OCI-LY3 (cell line): ENCODE data around the gene SLC27A2.
"Not testable (repeated sequence)": the region's sequence is repeated elsewhere in the genome, so short reads cannot be mapped to it uniquely, and the experiment has no call there.

Source experiments
- H2AFZ ChIP-seq: fragments of 200-600, 300-600 bp; shearing (Covaris generic); 2 replicates; pipeline ENCODE4 v1.6.0; 2014; ENCODE audit warnings: antibody characterized with exemption, low read depth, low read length
- H3K27ac ChIP-seq: fragments of 200-600, 300-600 bp; sonication (generic); 2 replicates; pipeline ENCODE4 v1.5.1; 2014; ENCODE audit warnings: mild to moderate bottlenecking, low read length, moderate library complexity, mixed read lengths
- H3K27me3 ChIP-seq: fragments of 200-600, 300-600 bp; sonication (generic); 2 replicates; pipeline ENCODE4 v1.6.1; 2014; ENCODE audit warnings: low read depth, low read length, mixed read lengths
- H3K36me3 ChIP-seq: fragments of 200-600, 300-600 bp; sonication (generic); replicated peaks from 2 replicates; pipeline ENCODE3; 2014; ENCODE audit warnings: low read depth, low read length, mixed read lengths
- H3K4me1 ChIP-seq: fragments of 300-600, 200-600 bp; sonication (generic); 2 replicates; pipeline ENCODE4 v1.6.1; 2014; ENCODE audit warnings: low read length, mixed read lengths
- H3K4me2 ChIP-seq: fragments of 200-600, 300-600 bp; sonication (generic); 2 replicates; pipeline ENCODE4 v1.6.1; 2014; ENCODE audit warnings: low read length, mixed read lengths
- H3K4me3 ChIP-seq: fragments of 300-600, 200-600 bp; sonication (generic); 2 replicates; pipeline ENCODE4 v1.5.1; 2014; ENCODE audit warnings: antibody characterized with exemption, mild to moderate bottlenecking, low read length, moderate library complexity
- H3K79me2 ChIP-seq: fragments of 300-600, 200-600 bp; shearing (Covaris generic); 2 replicates; pipeline ENCODE4 v1.6.1; 2014; ENCODE audit warnings: mild to moderate bottlenecking, low read length, mixed read lengths
- H3K9ac ChIP-seq: fragments of 300-600, 200-600 bp; shearing (Covaris generic); 2 replicates; pipeline ENCODE4 v1.6.0; 2014; ENCODE audit warnings: mild to moderate bottlenecking, low read length, moderate library complexity
- H3K9me3 ChIP-seq: fragments of 200-600, 300-600 bp; shearing (Covaris generic); 2 replicates; pipeline ENCODE4 v1.6.1; 2014; ENCODE audit warnings: low read length, mixed read lengths; ENCODE audit not compliant: insufficient read depth
- H4K20me1 ChIP-seq: fragments of 200-600, 300-600 bp; sonication (generic); 2 replicates; pipeline ENCODE4 v1.6.1; 2016; ENCODE audit warnings: low read length, mixed read lengths; ENCODE audit not compliant: insufficient read depth
- CTCF ChIP-seq: fragments of 200-600, 300-600 bp; sonication (generic); IDR thresholded peaks from 2 replicates; pipeline ENCODE4 v1.5.1; 2014; ENCODE audit warnings: antibody characterized with exemption, low read length, low read depth
- EZH2phosphoT487 ChIP-seq: fragments of 200-600 bp; shearing (Covaris generic); IDR thresholded peaks from 2 replicates; pipeline ENCODE4 v1.6.1; 2018; ENCODE audit warnings: antibody characterized with exemption, mixed run types, low read depth

SLC27A2 gene

GRCh38 chr15:50150349-50150748 lies 31.6 kb upstream of the SLC27A2 start:
- H3K27me3 ChIP-seq, result no peaks in the 10 kb centered on the region
- no peaks in the 10 kb centered on the region for H3K36me3 ChIP-seq
- no peaks in the 10 kb centered on the region for H4K20me1 ChIP-seq
- H3K4me3 ChIP-seq, result no peak overlapping the region
- H2AFZ ChIP-seq, result no peak overlapping the region
- H3K79me2 ChIP-seq, result no peaks in the 10 kb centered on the region
- no peaks in the 10 kb centered on the region for H3K4me1 ChIP-seq
- TF ChIP-seq EZH2phosphoT487 (no peak), CTCF (no peak)
- H3K4me2 ChIP-seq, result no peak overlapping the region
- no peak overlapping the region for H3K9ac ChIP-seq
- no peaks in the 10 kb centered on the region for H3K9me3 ChIP-seq
- no peak overlapping the region for H3K27ac ChIP-seq

GRCh38 chr15:50150851-50151250 lies 31.1 kb upstream of the SLC27A2 start:
- Histone ChIP-seq H3K27ac (no peak overlapping the region), H3K79me2 (no peaks in the 10 kb centered on the region), H3K27me3 (no peaks in the 10 kb centered on the region), H3K4me2 (no peak overlapping the region), H3K9ac (no peak overlapping the region), H3K36me3 (no peaks in the 10 kb centered on the region), H3K9me3 (no peaks in the 10 kb centered on the region), H3K4me3 (no peak overlapping the region), H2AFZ (no peak overlapping the region), H3K4me1 (no peaks in the 10 kb centered on the region), H4K20me1 (no peaks in the 10 kb centered on the region)
- TF ChIP-seq EZH2phosphoT487 (no peak), CTCF (no peak)

- Histone ChIP-seq H3K27me3 (no peaks in the 10 kb centered on the region), H4K20me1 (no peaks in the 10 kb centered on the region), H3K79me2 (no peaks in the 10 kb centered on the region), H2AFZ (no peak overlapping the region), H3K4me2 (no peak overlapping the region), H3K4me1 (no peaks in the 10 kb centered on the region), H3K27ac (no peak overlapping the region), H3K36me3 (no peaks in the 10 kb centered on the region), H3K4me3 (no peak overlapping the region), H3K9me3 (no peaks in the 10 kb centered on the region), H3K9ac (no peak overlapping the region)
- TF ChIP-seq EZH2phosphoT487 (no peak), CTCF (no peak)
Observed at GRCh38 chr15:50151476-50151875, 30.5 kb upstream of the SLC27A2 start.

GRCh38 chr15:50158236-50158635 lies 23.8 kb upstream of the SLC27A2 start:
- not testable (repeated sequence) for H3K27ac ChIP-seq, H3K9me3 ChIP-seq, H3K4me3 ChIP-seq, H3K4me1 ChIP-seq, H3K9ac ChIP-seq, H4K20me1 ChIP-seq, H3K4me2 ChIP-seq, H3K27me3 ChIP-seq, H3K36me3 ChIP-seq, H3K79me2 ChIP-seq, H2AFZ ChIP-seq
